ENCODE data around the gene RTL10. TPM values are rescaled to one million over a fixed set of nuclear protein-coding genes. Genes with fewer than 3 reads are reported as not detected.
"Not testable (repeated sequence)": the region's sequence is repeated elsewhere in the genome, so short reads cannot be mapped to it uniquely, and the experiment has no call there.

The RTL10 gene
- total and polyA plus RNA-seq, 8 donors, result 3.7 to 12.4 (median 8.6) TPM

GRCh38 chr22:19832476-19833108 is 22.1 kb downstream of the RTL10 start:
- no peak for FAIRE-seq
- Histone ChIP-seq H3K27ac (no peak overlapping the region), H3K4me3 (no peak overlapping the region), H3K9me3 (no peaks in the 10 kb centered on the region), H3K27me3 (no peaks in the 10 kb centered on the region), H3K4me1 (no peaks in the 10 kb centered on the region), H3K36me3 (no peaks in the 10 kb centered on the region)
- ATAC-seq, result no peak
- WGBS, 2 donors, result 92 to 94% methylated on average over 7 of the region's 7 CpGs
- no peak for DNase-seq
- intact Hi-C loops (cut with DNase I), result no loop called here
- TF ChIP-seq, protein P1, sequence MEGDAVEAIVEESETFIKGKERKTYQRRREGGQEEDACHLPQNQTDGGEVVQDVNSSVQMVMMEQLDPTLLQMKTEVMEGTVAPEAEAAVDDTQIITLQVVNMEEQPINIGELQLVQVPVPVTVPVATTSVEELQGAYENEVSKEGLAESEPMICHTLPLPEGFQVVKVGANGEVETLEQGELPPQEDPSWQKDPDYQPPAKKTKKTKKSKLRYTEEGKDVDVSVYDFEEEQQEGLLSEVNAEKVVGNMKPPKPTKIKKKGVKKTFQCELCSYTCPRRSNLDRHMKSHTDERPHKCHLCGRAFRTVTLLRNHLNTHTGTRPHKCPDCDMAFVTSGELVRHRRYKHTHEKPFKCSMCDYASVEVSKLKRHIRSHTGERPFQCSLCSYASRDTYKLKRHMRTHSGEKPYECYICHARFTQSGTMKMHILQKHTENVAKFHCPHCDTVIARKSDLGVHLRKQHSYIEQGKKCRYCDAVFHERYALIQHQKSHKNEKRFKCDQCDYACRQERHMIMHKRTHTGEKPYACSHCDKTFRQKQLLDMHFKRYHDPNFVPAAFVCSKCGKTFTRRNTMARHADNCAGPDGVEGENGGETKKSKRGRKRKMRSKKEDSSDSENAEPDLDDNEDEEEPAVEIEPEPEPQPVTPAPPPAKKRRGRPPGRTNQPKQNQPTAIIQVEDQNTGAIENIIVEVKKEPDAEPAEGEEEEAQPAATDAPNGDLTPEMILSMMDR (IDR thresholded peaks at IDR 0.05), result no peak

DNA sequence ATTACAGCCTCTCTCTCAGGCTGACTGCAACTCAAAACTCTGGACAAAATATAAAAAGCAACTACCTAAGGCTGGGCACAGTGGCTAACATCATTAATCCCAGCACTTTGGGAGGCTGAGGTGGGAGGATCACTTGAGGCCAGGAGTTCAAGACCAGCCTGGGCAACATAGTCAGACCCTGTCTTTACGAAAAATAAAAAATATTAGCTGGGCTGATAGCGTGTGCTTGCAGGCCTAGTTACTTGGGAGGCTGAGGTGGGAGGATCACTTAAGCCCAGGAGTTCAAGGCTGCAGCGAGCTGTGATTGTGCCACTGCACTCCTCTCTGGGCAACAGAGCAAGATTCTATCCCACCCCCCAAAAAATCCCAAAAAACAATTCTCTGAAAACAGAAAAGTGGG is 22.7 kb downstream of the RTL10 start:
- FAIRE-seq; H3K4me1 ChIP-seq; H3K36me3 ChIP-seq; H3K9me3 ChIP-seq; ATAC-seq; H3K27ac ChIP-seq; H3K27me3 ChIP-seq; intact Hi-C loops (cut with DNase I); H3K4me3 ChIP-seq: not testable (repeated sequence)
- peak in 1 of 6 donors; percentile 2 for DNase-seq
- 85 to 98% methylated on average over 3 of the region's 3 CpGs for WGBS, 2 donors

DNA sequence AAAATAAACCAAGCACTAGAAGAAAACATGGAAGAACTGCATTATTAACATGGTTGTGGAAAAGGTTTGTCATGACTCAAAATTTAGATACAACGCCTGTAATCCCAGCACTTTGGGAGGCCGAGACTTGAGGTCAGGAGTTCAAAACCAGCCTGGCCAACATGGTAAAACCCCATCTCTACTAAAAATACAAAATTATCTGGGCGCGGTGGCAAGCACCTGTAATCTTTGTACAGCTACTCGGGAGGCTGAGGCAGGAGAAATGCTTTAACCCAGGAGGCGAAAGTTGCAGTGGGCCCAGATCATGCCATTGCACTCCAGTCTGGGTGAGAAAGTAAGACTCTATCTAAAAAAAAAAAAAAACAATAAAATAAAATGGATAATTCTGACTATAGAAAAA is 23.7 kb downstream of the RTL10 start:
- DNase-seq, result no peak
- Histone ChIP-seq H3K36me3 (no peaks in the 10 kb centered on the region), H3K9me3 (no peaks in the 10 kb centered on the region), H3K4me1 (no peaks in the 10 kb centered on the region), H3K27me3 (no peaks in the 10 kb centered on the region), H3K4me3 (no peak overlapping the region), H3K27ac (no peak overlapping the region)
- ATAC-seq, result no peak
- WGBS, 2 donors, result 94 to 97% methylated on average over 6 of the region's 6 CpGs
- intact Hi-C loops (cut with DNase I), result no loop called here
- no peak for FAIRE-seq
- TF ChIP-seq, protein P1 (IDR thresholded peaks at IDR 0.05), result no peak

DNA sequence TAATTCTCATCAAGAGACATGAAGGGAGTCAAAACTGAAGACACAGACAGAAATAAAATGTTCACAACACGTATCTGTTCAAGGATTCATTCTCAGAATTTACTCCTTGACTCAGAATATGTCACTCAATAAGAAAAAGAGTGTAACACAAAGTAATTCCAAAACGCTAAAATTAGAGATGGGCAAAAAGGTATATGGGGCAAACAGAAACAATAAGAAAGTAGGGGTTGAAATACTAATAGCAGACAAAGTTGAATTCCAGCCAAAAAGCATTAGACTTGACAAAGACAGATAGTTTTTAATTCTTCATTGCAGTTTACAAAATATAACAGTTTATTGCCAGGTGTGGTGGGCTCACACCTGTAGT is 26.7 kb downstream of the RTL10 start:
- Histone ChIP-seq H3K9me3 (no peaks in the 10 kb centered on the region), H3K4me1 (no peaks in the 10 kb centered on the region), H3K27me3 (no peaks in the 10 kb centered on the region), H3K27ac (no peak overlapping the region), H3K4me3 (no peak overlapping the region), H3K36me3 (no peaks in the 10 kb centered on the region)
- 87 to 93% methylated on average over 2 of the region's 2 CpGs for WGBS, 2 donors
- TF ChIP-seq, protein P1 (IDR thresholded peaks at IDR 0.05), result no peak
- DNase-seq, result no peak
- intact Hi-C loops (cut with DNase I), result no loop called here
- ATAC-seq, result no peak
- no peak for FAIRE-seq

DNA sequence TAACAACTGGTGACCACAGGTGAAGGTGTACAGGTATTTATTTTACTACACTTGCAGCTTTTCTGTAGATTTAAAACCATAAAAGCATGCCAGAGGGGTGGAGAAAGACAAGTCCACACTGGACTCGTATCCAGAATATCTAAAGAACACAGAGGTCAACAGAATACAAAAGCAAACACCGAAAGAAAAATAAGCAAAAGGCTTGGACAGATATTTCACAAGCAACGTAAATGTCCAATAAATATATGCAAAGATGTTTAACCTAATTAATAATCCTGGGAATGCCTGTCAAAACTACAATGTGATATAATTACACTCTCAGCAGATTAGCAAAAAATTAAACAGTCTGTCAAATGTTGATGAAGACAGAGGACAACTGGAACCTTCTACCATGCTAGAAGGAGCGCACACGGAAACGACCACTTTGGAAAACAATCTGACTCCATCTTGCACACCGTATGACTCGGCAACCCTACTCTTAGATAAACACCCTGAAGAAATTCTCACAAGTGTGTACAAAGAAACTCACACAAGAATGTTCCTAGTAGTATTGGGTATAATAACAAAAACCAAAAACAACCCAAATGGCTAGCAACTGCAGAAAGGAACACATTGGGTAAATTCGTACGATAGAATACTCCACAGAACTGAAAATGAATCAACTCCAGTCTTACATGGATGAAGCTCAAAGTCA is 27.2 kb downstream of the RTL10 start:
- Histone ChIP-seq H3K4me1 (no peaks in the 10 kb centered on the region), H3K27me3 (no peaks in the 10 kb centered on the region), H3K9me3 (no peaks in the 10 kb centered on the region), H3K4me3 (no peak overlapping the region), H3K27ac (no peak overlapping the region), H3K36me3 (no peaks in the 10 kb centered on the region)
- FAIRE-seq (no peak), DNase-seq (no peak), ATAC-seq (no peak)
- intact Hi-C loops (cut with DNase I), result no loop called here
- TF ChIP-seq, protein P1 (IDR thresholded peaks at IDR 0.05), result no peak
- whole genome bisulfite sequencing, 2 donors, result 73 to 74% methylated on average over 10 of the region's 10 CpGs
